ENCODE data around the gene ALAD.
A peak's percentile ranks its signal among the peaks of the same experiment; 100 is the strongest.
"Not testable (repeated sequence)": the region's sequence is repeated elsewhere in the genome, so short reads cannot be mapped to it uniquely, and the experiment has no call there.

The ALAD gene

GRCh38 chr9:113372059-113372458 is 29.0 kb downstream of the ALAD start:
- no peak for DNase-seq

DNA sequence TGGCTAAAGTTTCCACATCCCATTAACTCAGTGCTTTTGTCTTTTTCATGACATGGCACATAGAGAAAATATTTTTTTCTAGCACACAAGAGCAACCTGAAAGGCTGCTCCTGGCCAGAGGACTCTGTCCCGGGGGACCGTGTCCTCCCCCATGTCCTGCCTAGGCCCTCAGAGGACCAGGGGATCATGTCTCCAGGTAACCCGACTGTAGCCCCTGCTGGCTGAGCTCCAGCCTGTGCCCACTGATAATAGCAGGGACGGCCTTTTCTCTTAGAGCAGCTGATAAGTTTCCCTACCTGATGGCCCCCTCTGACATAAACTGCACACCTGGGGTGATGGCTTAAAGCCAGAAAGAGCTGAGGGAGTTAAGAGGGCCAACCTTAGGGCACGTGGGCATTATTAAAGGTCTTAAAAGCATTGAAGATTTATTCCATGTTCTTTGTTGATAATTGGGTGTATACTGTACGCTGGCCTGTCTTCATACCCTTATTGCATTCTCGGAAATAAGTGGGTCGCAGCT is 30.2 kb downstream of the ALAD start:
- DNase-seq, result no peak

DNA sequence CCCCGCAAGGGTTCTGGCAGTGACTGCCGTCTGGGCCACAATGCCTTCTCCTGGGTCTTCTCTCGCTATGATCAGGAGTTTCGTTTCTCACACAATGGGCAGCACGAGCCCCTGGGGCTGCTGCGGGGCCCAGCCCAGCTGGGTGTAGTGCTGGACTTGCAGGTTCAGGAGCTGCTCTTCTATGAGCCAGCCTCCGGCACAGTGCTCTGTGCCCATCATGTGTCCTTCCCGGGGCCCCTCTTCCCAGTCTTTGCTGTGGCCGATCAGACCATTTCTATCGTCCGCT is 31.3 kb downstream of the ALAD start:
- no peak for DNase-seq

DNA sequence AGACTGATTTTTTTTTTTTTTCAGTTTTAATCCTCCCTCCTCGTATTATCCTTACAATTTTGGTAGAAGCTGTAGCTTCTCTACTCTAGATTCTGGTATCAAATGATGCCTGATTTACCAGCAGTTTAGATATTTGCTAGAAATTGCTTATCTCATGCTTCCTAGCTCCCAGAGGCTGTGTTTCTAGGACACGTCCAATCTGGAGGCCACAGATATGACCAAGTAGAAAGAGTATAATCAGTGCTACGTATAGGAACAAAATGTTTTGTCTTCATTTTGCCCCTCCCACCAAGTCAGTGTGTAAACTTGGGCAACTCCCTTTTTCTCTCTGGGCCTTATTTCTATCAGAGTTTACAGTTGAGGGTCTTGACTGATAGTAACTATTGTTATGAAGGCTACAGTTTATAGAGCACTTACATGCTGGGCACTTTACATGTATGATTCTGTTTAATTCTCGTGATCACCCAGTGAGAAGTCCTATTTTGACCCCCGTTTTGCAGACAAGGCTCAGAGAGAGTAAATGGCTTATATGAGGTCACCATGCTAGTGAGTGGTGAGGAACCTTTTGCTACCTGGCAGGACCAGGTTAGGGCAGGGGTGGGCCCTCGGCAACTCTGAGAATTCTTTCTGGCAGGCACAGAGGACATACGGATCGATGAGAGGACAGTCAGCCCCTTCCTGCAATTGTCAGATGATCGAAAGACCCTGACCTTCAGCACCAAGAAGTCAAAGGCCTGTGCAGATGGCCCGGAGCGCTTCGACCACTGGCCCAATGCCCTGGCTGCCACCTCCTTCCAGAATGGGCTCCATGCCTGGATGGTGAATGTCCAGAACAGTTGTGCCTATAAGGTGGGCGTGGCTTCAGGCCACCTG is 31.9 kb downstream of the ALAD start:
- no peak for DNase-seq

DNA sequence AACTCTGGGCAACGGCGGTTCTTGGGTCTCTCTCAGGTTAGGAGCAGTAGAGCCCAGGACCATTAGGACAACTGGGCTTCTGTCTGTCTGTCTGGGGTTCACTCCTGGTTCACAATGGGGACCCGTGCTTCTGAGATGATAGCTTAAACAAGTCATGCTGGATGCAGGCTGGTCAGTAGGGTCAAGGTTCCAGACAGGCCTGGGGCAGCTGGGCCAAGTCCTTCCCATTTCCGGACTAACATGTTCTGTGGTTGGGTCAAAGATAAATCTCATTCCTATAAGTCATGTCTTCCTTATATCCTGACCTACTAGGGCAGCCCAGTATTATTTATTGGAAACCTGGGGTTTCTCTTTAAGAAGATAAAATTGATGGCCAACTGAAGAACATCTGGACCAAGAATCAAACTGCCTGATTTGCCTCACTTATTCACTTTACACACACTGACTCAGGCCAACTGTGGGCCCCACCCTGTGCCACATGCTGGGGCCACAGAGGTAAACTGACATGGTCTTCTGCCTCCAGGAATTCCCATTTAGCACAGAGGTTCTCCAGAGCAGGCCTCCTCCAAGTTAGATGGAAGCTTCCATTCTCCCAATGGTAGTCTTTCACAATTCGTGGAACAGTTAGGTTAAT is 32.6 kb downstream of the ALAD start:
- DNase-seq, result no peak

GRCh38 chr9:113365652-113366051 is 35.4 kb downstream of the ALAD start:
- DNase-seq, result not testable (repeated sequence)

DNA sequence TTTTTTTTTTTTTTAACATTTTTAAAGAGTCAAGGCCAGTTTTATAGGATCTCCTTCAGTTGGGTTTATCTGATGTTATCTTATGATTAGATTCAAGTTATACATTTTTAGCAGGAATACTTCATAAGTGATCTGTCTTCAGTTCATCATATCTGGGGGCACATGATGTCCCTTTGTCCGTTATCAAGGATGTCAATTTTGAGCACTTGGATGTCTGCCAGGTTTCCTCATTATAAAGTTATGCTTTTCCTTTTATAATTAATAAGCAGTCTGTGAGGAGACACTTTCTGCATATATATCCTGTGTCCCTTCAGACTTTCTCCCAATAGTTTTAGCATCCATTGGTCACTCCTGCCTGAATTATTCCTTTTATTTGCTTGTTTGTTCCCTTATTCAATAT is 36.1 kb downstream of the ALAD start:
- no peak for DNase-seq

DNA sequence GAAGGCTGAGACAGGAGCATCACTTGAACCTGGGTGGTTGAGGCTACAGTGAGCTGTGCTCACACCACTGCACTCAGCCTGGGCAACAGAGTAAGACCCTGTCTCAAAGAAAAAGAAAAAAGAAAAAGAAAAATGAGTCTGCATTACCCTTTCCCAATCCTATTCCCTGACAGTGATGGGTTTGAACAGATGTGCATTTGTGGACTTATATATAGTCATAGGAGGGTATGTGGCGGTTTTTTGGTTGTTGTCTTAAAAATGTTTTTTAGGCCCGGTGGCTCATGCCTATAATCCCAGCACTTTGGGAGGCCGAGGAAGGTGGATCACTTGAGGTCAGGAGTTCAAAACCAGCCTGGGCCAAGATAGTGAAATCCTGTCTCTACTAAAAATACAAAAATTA is 37.7 kb downstream of the ALAD start:
- DNase-seq, result no peak

- DNase-seq, result no peak
These were observed 39.6 kb downstream of the ALAD start for GRCh38 chr9:113361304-113362018.

- DNase-seq, result no peak
These were observed 40.7 kb downstream of the ALAD start for GRCh38 chr9:113360242-113360842.

DNA sequence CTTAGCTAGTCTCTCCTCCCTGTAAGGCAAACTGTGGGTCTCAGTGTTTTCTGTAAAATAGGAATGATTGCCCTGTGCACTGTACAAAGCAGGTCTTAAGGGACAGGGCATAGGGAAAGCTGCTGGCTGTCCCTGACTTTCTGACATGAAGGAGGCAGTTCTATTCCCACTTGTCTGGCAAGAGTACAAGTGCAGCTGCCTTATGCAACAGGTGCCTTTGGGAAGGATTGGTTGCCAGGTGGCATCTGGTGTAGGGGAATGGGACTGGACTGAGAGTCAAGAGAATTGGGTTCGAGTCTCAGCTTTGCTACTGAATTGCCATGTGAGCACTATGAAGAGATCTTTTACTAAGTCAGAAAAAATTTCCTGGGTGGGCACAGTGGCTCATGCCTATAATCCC is 41.7 kb downstream of the ALAD start:
- no peak for DNase-seq

DNA sequence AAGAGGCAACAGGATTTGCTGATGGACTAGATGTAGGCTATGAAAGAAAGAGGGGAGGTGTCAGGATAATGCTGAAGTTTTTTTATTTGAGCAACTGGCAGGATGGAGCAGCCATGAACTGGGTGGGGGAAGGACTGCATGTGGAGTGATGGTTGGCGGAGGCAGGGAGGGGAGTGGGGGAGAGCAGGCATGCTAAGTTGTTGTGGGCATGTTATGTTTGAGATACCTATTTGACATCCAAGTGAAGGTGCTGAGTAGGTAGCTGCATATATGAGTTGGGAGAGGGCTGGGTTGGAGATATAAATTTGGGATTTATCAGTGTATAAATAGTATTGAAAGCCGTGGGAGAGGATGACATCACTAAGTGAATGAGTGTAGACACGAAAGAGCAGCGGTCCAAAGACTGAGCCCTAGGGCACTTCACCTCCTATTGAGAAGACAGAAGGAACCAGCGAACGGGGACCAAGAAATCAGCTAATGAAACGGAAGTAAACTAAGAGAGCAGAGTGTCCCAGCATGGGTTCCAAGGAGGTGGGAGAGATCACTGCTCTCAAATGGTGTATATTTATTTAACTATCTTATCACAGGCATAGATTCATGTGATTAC is 44.3 kb downstream of the ALAD start:
- no peak for DNase-seq

DNA sequence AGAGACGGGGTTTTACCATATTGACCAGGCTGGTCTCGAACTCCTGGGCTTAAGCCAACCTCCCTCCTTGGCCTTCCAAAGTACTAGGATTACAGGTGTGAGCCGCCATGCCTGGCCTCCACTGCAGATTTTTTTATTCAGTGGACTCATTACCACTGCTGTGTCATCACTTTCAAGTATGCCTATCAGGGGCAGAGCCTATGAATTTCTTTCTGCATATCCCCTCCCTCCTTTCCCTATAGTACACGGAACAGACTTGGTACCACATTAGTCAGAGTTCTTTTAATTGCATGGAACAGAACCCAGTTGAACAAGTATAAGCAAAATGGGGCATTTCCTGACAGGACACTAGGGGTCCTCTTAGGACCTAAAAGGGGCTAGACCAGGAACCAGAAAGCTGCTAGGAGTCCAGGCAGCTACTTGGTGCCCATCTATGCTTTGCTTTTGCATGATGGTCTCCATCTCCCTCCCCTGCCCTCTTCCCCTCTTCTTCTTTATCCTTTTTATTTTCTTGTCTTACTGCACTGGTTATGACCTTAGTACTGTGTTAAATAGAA is 46.0 kb downstream of the ALAD start:
- no peak for DNase-seq

- DNase-seq, result no peak
These were observed 48.7 kb downstream of the ALAD start for GRCh38 chr9:113352411-113352810.

DNA sequence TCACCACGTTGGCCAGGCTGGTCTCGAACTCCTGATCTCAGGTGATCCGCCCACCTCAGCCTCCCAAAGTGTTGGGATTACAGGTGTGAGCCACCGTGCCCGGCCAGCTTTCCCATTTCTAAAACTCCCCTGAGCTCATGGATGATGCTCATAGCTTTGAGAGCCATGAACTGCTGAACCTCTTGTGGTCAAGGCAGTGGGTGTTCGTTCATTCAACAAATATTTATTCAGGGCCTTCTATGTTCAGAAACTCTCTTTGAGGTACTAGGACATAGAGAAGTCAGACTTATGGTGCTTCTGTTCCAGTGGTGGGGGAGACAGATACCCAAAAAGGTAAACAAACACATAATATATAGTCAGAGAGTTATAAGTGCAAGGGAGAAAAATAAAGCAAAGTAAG is 49.1 kb downstream of the ALAD start:
- DNase-seq, result no peak

DNA sequence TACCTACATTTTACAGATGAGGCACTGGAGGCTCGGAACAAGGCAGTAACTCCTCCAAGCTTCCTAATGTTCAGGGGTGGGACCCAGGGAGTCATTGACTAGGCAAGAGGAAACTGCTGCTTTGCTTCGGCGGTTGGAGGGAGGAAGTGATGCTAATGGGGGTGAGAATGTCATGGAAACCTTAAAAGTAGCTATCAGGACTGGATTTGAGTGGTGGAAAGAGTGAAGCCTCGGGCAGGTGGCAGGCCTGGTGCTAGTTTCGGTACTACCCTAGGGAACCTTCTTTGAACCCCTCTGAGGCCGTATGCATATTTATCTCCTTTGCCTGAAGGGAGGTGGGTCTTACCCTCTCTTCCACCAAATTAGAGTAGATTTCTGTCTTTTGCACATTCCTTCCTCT is 50.1 kb downstream of the ALAD start:
- peak; percentile 37 for DNase-seq

GRCh38 chr9:113350107-113350661 is 50.9 kb downstream of the ALAD start:
- no peak for DNase-seq

- peak; percentile 33 for DNase-seq
These were observed 51.5 kb downstream of the ALAD start, which contains the start of gene BSPRY for GRCh38 chr9:113349445-113350094. Gene BSPRY, plus strand, starts transcription at chr9:113349541. Its CDS starts 39 bp downstream, at chr9:113349580.

DNA sequence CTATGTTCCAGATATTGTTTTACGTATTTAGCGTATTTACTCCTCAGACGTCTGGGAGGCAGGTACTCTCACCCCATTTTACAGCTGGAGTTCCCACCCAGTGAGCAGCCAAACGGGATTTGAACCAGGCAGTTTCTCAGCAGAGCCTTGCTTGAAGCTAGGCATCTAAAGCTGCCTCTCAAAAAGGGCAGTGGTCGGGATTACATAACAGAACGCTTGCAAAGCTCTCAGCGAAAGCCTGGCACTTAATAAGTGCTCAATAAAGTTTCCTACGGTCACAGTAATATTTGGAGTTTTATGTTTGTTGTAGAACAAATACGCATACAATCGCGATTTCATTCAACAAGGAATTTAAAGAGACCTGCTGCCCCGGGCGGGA is 52.0 kb downstream of the ALAD start:
- no peak for DNase-seq

GRCh38 chr9:113348437-113348836 is 52.6 kb downstream of the ALAD start:
- no peak for DNase-seq

DNA sequence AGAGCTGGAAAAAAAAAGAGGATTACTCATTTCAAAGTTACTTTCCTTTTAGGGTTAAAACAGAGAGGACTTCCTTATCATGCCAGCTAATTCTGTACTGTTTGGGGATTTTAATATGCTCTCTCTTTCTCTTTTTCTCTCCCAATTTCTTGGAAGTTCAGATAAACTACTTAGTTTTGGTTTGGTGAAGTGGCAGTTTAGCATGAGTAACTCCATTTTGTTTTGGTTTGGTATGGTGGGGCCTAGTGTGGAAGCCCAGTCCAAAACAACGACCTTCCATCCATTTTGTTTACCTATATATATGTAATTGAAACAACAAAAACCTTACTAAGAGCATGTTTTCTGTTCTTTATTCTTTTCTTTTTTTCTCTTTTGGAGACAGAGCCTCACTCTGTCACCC is 55.4 kb downstream of the ALAD start:
- no peak for DNase-seq

DNA sequence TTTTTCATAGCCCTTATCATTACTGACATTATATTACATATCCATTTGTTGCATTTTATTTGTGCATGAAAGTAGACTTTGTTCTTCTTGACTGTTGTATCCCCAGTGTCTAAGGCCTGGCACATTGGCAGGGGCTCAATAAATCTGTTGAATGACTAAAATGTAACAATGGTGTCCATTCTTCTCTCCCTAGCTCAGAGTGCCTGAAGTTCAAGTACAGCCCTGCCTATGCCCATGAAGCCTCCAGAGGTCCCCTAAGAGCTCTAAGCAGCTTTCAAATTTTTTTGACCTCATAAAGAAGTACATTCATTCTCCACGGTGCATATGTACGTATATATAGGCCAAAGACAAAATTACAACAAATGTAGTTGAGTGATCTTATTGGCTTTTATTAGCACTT is 55.9 kb downstream of the ALAD start:
- no peak for DNase-seq

Measured in CD4-positive, alpha-beta T cell treated with Interleukin-21 for 1 hour (primary cell).